Neural cell (in vitro differentiated cells): ENCODE results near the gene RADIL. TPM values are rescaled to one million over a fixed set of nuclear protein-coding genes. Genes with fewer than 3 reads are reported as not detected.

Experiments used
- H2AFZ ChIP-seq: fragments of 200-600, 300-800 bp; sonication (generic), shearing (Covaris generic); 2 replicates; pipeline ENCODE4 v1.6.0; 2014; ENCODE audit warnings: low read depth, mild to moderate bottlenecking, antibody characterized with exemption, low read length, moderate library complexity
- H3F3A ChIP-seq: fragments of 200-600 bp; shearing (Covaris generic); 2 replicates; pipeline ENCODE4 v1.6.1; 2016; ENCODE audit warnings: mild to moderate bottlenecking, moderate library complexity, mixed read lengths, antibody characterized with exemption, low read length; ENCODE audit not compliant: insufficient read depth, poor library complexity, severe bottlenecking
- H3K27ac ChIP-seq: fragments of 200-600, 300-800 bp; sonication (generic), shearing (Covaris generic); 2 replicates; pipeline ENCODE4 v1.5.1; 2014; ENCODE audit warnings: mild to moderate bottlenecking, low read length, moderate library complexity
- H3K27me3 ChIP-seq: fragments of 300-800, 200-600 bp; sonication (generic), shearing (Covaris generic); 2 replicates; pipeline ENCODE4 v1.6.0; 2014; ENCODE audit warnings: mild to moderate bottlenecking, low read depth, low read length, moderate library complexity; ENCODE audit not compliant: insufficient read depth
- H3K36me3 ChIP-seq: fragments of 300-800, 200-600 bp; sonication (generic), shearing (Covaris generic); 2 replicates; pipeline ENCODE4 v1.5.1; 2014; ENCODE audit warnings: mild to moderate bottlenecking, antibody characterized with exemption, low read length, moderate library complexity; ENCODE audit not compliant: insufficient read depth
- H3K4me2 ChIP-seq: fragments of 300-800, 200-600 bp; sonication (generic), shearing (Covaris generic); 2 replicates; pipeline ENCODE4 v1.6.0; 2014; ENCODE audit warnings: mild to moderate bottlenecking, low read length
- H3K4me3 ChIP-seq: fragments of 300-800, 200-600 bp; sonication (generic), shearing (Covaris generic); 2 replicates; pipeline ENCODE4 v1.5.1; 2014; ENCODE audit warnings: mild to moderate bottlenecking, low read length, moderate library complexity
- H3K79me2 ChIP-seq: fragments of 200-600 bp; shearing (Covaris generic); replicated peaks from 2 replicates; pipeline ENCODE4 v1.6.0; 2014; ENCODE audit warnings: mild to moderate bottlenecking, low read length, moderate library complexity; ENCODE audit not compliant: insufficient read depth
- H3K9ac ChIP-seq: fragments of 300-800, 200-600 bp; sonication (generic), shearing (Covaris generic); 2 replicates; pipeline ENCODE4 v1.6.1; 2016; ENCODE audit warnings: mild to moderate bottlenecking, low read length, mixed read lengths
- H3K9me2 ChIP-seq: fragments of 200-600 bp; shearing (Covaris generic); 2 replicates; pipeline ENCODE4 v1.6.1; 2016; ENCODE audit warnings: mild to moderate bottlenecking, low read length, mixed read lengths; ENCODE audit not compliant: insufficient read depth
- H3K9me3 ChIP-seq: fragments of 200-600, 300-800 bp; sonication (generic), shearing (Covaris generic); 2 replicates; pipeline ENCODE4 v1.6.1; 2016; ENCODE audit warnings: mild to moderate bottlenecking, mixed run types, low read length, moderate library complexity, mixed read lengths
- H4K20me1 ChIP-seq: fragments of 200-600 bp; shearing (Covaris generic); 2 replicates; pipeline ENCODE4 v1.6.1; 2016; ENCODE audit warnings: mild to moderate bottlenecking, mixed run types; ENCODE audit not compliant: insufficient read depth
- EP300 ChIP-seq: fragments of 450-650 bp; conservative IDR thresholded peaks from 2 replicates; pipeline ENCODE4 v1.6.1; 2014; ENCODE audit warnings: antibody characterized with exemption, mild to moderate bottlenecking, moderate library complexity; ENCODE audit not compliant: poor library complexity, severe bottlenecking
- EZH2 ChIP-seq: fragments of 200-600, 300-800 bp; shearing (Covaris generic), sonication (generic); IDR thresholded peaks from 2 replicates; pipeline ENCODE4 v1.6.1; 2014; ENCODE audit warnings: antibody characterized with exemption, low read length, borderline replicate concordance, mild to moderate bottlenecking; ENCODE audit not compliant: insufficient read depth, poor library complexity, severe bottlenecking
- MXI1 ChIP-seq: fragments of 450-650 bp; conservative IDR thresholded peaks from 2 replicates; pipeline ENCODE4 v1.6.1; 2014; ENCODE audit warnings: antibody characterized with exemption, mild to moderate bottlenecking; ENCODE audit not compliant: poor library complexity, severe bottlenecking
- POLR2AphosphoS5 ChIP-seq: IDR thresholded peaks from 2 replicates; pipeline ENCODE4 v1.6.1; 2012
- RAD21 ChIP-seq: fragments of 450-650 bp; conservative IDR thresholded peaks from 2 replicates; pipeline ENCODE4 v1.6.1; 2014; ENCODE audit warnings: antibody characterized with exemption, mild to moderate bottlenecking, moderate library complexity
- SMC3 ChIP-seq: fragments of 450-650 bp; conservative IDR thresholded peaks from 2 replicates; pipeline ENCODE4 v1.6.1; 2014; ENCODE audit warnings: antibody characterized with exemption, mild to moderate bottlenecking, moderate library complexity; ENCODE audit not compliant: poor library complexity
- TAF1 ChIP-seq: IDR thresholded peaks from 2 replicates; pipeline ENCODE4 v1.6.1; 2012; ENCODE audit warnings: low read depth
- polyA plus RNA-seq: library from polyadenylated mRNA; depleted of rRNA; stranded (reverse); fragments of >200 nt; gene quantifications from 2 replicates; pipeline ENCODE4 v1.2.3, GENCODE V29; 2014
- TF ChIP-seq, protein P1 (sequence below): IDR thresholded peaks from 2 replicates; pipeline ENCODE4 v1.6.1; 2012; ENCODE audit warnings: borderline replicate concordance
- TF ChIP-seq, protein P2 (sequence below): fragments of 450-650 bp; IDR thresholded peaks from 2 replicates; pipeline ENCODE4 v1.5.1; 2014; ENCODE audit warnings: antibody characterized with exemption, mild to moderate bottlenecking, moderate library complexity; ENCODE audit not compliant: poor library complexity, severe bottlenecking

RADIL gene
- polyA plus RNA-seq, 1 donor from 2014 or later: 4.1 TPM

DNA sequence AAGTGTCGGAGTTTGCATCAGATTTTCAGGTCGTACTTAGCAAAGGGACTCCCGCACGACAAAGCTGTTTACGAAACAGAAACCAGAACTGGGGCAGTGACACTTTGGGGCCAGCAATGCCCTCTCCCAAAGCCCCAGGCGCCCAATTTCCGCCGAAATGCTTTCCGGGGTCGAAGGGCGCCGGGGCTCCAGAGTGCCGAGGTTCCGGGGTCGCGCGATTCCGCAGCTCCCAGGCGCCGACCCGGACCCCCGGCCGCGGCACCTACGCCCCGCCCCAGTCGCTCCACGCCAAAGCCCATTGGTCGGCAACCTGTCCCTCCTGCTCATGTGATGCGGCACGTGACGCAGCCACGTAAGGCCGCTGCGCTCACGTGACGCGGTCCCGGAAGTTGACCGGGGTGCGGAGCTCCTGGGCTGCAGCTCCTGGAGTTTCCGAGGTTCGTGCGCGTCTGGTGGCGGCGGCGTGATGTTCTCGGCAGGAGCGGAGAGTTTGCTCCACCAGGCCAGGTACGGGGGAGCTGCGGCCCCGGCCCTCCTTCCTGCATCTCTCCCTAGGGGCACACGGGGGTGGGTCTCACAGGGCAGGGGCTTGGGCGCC, 108.2 kb downstream of the RADIL start, which contains the start of gene AP5Z1:
AP5Z1 (plus strand) TSS at position 374 of the 598 bp plus-strand sequence; CDS start at position 467, 93 bp downstream.
- Histone ChIP-seq H3K4me2 (peak within 1 kb of the TSS; percentile 96), H3K4me3 (peak within 1 kb of the TSS; percentile 99), H3F3A (no peaks in the 10 kb centered on the region), H3K27me3 (no peaks in the 10 kb centered on the region), H2AFZ (peak within 1 kb of the TSS; percentile 100), H3K9ac (peak within 1 kb of the TSS; percentile 78), H3K9me2 (no peaks in the 10 kb centered on the region), H3K9me3 (no peaks in the 10 kb centered on the region), H4K20me1 (no peaks in the 10 kb centered on the region), H3K27ac (peak within 1 kb of the TSS; percentile 75), H3K79me2 (peaks cover 21% of the 10 kb centered on the region), H3K36me3 (no peaks in the 10 kb centered on the region)
- TF ChIP-seq EZH2 (no peak), SMC3 (peak; percentile 47), POLR2AphosphoS5 (peak; percentile 90), TAF1 (peak; percentile 46), EP300 (peak; percentile 52), RAD21 (peak; percentile 48), MXI1 (peak; percentile 92)
- TF ChIP-seq, protein P1, sequence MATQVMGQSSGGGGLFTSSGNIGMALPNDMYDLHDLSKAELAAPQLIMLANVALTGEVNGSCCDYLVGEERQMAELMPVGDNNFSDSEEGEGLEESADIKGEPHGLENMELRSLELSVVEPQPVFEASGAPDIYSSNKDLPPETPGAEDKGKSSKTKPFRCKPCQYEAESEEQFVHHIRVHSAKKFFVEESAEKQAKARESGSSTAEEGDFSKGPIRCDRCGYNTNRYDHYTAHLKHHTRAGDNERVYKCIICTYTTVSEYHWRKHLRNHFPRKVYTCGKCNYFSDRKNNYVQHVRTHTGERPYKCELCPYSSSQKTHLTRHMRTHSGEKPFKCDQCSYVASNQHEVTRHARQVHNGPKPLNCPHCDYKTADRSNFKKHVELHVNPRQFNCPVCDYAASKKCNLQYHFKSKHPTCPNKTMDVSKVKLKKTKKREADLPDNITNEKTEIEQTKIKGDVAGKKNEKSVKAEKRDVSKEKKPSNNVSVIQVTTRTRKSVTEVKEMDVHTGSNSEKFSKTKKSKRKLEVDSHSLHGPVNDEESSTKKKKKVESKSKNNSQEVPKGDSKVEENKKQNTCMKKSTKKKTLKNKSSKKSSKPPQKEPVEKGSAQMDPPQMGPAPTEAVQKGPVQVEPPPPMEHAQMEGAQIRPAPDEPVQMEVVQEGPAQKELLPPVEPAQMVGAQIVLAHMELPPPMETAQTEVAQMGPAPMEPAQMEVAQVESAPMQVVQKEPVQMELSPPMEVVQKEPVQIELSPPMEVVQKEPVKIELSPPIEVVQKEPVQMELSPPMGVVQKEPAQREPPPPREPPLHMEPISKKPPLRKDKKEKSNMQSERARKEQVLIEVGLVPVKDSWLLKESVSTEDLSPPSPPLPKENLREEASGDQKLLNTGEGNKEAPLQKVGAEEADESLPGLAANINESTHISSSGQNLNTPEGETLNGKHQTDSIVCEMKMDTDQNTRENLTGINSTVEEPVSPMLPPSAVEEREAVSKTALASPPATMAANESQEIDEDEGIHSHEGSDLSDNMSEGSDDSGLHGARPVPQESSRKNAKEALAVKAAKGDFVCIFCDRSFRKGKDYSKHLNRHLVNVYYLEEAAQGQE: no peak
- TF ChIP-seq, protein P2, sequence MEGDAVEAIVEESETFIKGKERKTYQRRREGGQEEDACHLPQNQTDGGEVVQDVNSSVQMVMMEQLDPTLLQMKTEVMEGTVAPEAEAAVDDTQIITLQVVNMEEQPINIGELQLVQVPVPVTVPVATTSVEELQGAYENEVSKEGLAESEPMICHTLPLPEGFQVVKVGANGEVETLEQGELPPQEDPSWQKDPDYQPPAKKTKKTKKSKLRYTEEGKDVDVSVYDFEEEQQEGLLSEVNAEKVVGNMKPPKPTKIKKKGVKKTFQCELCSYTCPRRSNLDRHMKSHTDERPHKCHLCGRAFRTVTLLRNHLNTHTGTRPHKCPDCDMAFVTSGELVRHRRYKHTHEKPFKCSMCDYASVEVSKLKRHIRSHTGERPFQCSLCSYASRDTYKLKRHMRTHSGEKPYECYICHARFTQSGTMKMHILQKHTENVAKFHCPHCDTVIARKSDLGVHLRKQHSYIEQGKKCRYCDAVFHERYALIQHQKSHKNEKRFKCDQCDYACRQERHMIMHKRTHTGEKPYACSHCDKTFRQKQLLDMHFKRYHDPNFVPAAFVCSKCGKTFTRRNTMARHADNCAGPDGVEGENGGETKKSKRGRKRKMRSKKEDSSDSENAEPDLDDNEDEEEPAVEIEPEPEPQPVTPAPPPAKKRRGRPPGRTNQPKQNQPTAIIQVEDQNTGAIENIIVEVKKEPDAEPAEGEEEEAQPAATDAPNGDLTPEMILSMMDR: peak; percentile 28

DNA sequence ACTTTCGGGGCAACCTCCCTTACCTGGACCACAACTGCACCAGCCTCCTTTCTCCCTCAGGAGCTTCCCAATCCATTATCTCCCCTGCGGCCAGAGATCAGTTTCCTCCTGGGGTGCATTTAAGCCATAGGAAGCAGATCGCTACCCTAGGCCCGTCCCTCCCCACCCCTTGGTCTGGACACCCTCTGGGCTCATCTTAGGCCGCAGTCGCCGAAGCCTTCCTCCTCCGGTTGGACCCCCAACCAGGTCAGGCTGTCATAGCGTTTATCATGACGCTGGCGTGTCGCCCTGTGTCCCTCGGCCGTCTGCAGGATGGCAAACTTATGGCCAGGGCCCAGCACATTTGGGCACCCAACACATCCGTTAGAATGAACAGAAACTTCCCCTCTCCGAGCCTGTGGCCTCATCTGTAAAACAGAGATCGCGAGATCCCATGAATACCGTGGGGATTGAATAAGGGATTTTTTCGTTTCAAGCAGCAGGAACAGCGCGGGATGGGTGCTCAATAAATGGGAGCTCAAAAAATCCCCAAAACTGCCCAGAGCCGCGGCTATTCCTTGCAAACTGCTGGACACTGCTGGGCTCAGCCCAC, 108.8 kb downstream of the RADIL start:
- H3K4me2 ChIP-seq: peak overlapping the region; percentile 96
- H3K36me3 ChIP-seq: no peaks in the 10 kb centered on the region
- H3K27me3 ChIP-seq: no peaks in the 10 kb centered on the region
- H3K9me2 ChIP-seq: no peaks in the 10 kb centered on the region
- peak overlapping the region; percentile 75 for H3K27ac ChIP-seq
- H3K4me3 ChIP-seq: peak overlapping the region; percentile 99
- no peaks in the 10 kb centered on the region for H4K20me1 ChIP-seq
- TF ChIP-seq, protein P2: no peak
- no peak for TF ChIP-seq TAF1
- TF ChIP-seq, protein P1: peak; percentile 10
- H3K9me3 ChIP-seq: no peaks in the 10 kb centered on the region
- peaks cover 21% of the 10 kb centered on the region for H3K79me2 ChIP-seq
- peak overlapping the region; percentile 100 for H2AFZ ChIP-seq
- no peaks in the 10 kb centered on the region for H3F3A ChIP-seq
- H3K9ac ChIP-seq: peak overlapping the region; percentile 78
